Bronchial epithelial cell (primary cell): ENCODE data around the gene CCL27. TPM values are rescaled to one million over a fixed set of nuclear protein-coding genes. Genes with fewer than 3 reads are reported as not detected.
A peak's percentile ranks its signal among the peaks of the same experiment; 100 is the strongest.

Experiments used
- DNase-seq: peaks from one replicate; pipeline ENCODE4 v3.0.0-alpha.2; 2010; ENCODE audit warnings: low read depth
- FAIRE-seq: peaks from 2 replicates; lab custom pipeline; 2011; peaks lifted over from hg19 to GRCh38; lab: Jason Lieb, UNC
- H3K27me3 ChIP-seq: 2 replicates; pipeline ENCODE4 v1.5.1; 2011; ENCODE audit warnings: low read length; ENCODE audit not compliant: control insufficient read depth, insufficient read depth
- H3K36me3 ChIP-seq: 2 replicates; pipeline ENCODE4 v1.5.1; 2011; ENCODE audit warnings: low read length; ENCODE audit not compliant: control insufficient read depth, insufficient read depth
- H3K4me3 ChIP-seq: 2 replicates; pipeline ENCODE4 v1.5.1; 2011; ENCODE audit warnings: mild to moderate bottlenecking, low read depth, low read length, control low read depth
- total RNA-seq: library from RNA; depleted of rRNA; stranded (reverse); fragments of >200 nt; gene quantifications from 2 replicates; pipeline ENCODE4 v1.2.1, GENCODE V29; 2014
- TF ChIP-seq, protein P1 (sequence below): IDR thresholded peaks from 2 replicates; pipeline ENCODE4 v1.5.1; 2011; ENCODE audit warnings: mild to moderate bottlenecking, moderate library complexity, low read length, control low read depth, inconsistent platforms; ENCODE audit not compliant: insufficient read depth, severe bottlenecking

Gene CCL27
- total RNA-seq, 1 donor from 2014 or later = 0.26 TPM

- TF ChIP-seq, protein P1, sequence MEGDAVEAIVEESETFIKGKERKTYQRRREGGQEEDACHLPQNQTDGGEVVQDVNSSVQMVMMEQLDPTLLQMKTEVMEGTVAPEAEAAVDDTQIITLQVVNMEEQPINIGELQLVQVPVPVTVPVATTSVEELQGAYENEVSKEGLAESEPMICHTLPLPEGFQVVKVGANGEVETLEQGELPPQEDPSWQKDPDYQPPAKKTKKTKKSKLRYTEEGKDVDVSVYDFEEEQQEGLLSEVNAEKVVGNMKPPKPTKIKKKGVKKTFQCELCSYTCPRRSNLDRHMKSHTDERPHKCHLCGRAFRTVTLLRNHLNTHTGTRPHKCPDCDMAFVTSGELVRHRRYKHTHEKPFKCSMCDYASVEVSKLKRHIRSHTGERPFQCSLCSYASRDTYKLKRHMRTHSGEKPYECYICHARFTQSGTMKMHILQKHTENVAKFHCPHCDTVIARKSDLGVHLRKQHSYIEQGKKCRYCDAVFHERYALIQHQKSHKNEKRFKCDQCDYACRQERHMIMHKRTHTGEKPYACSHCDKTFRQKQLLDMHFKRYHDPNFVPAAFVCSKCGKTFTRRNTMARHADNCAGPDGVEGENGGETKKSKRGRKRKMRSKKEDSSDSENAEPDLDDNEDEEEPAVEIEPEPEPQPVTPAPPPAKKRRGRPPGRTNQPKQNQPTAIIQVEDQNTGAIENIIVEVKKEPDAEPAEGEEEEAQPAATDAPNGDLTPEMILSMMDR = no peak
- no peaks in the 10 kb centered on the region for H3K36me3 ChIP-seq
- peak overlapping the region; percentile 91 for H3K4me3 ChIP-seq
- no peaks in the 10 kb centered on the region for H3K27me3 ChIP-seq
- DNase-seq (no peak), FAIRE-seq (no peak)
Observed at GRCh38 chr9:34665067-34665380, 2.6 kb upstream of the CCL27 start.

GRCh38 chr9:34664281-34665066 is 2.0 kb upstream of the CCL27 start:
- Histone ChIP-seq H3K4me3 (peak overlapping the region; percentile 91), H3K27me3 (no peaks in the 10 kb centered on the region), H3K36me3 (no peaks in the 10 kb centered on the region)
- peak; percentile 63 for DNase-seq
- TF ChIP-seq, protein P1 = peak; percentile 83
- no peak for FAIRE-seq

GRCh38 chr9:34663303-34663605 is 797 bp upstream of the CCL27 start:
- Histone ChIP-seq H3K27me3 (no peaks in the 10 kb centered on the region), H3K36me3 (no peaks in the 10 kb centered on the region), H3K4me3 (no peak overlapping the region)
- TF ChIP-seq, protein P1 = no peak
- DNase-seq (no peak), FAIRE-seq (no peak)

DNA sequence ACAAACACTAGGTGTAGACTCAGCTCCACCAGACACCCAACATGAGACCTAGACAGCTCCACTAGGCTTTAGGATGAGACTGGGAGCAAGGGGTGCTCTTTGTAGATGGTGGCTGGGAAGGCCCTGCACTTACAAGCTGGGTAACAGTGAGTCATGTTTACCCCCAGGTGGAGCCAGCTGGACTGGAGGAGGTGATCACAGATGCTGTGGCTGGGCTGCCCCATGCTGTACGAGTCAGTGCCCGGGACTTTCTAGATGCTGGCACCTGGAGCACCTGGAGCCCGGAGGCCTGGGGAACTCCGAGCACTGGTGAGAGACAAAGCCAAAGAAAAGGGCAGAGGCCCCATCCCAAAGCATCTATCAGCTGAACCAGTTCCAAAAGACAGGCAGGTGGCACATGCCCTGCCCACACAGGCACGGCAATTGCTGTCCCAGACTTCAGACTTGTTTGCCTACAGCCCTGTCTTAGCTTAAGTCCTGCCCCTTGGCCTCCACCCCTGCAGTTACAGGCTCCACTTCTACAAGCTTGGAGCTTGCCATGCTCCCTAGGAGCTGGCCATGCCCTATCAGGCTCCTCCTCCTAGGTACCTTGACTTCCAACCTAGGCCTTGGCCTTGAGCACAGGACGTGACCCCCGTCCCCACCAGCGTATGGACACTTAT is 2.7 kb downstream of the CCL27 start:
- Histone ChIP-seq H3K27me3 (no peaks in the 10 kb centered on the region), H3K4me3 (no peak overlapping the region), H3K36me3 (no peaks in the 10 kb centered on the region)
- DNase-seq = peak; percentile 78
- no peak for FAIRE-seq
- TF ChIP-seq, protein P1 = no peak

GRCh38 chr9:34658461-34658860 is 4.0 kb downstream of the CCL27 start:
- TF ChIP-seq, protein P1 = no peak
- Histone ChIP-seq H3K27me3 (no peaks in the 10 kb centered on the region), H3K4me3 (no peak overlapping the region), H3K36me3 (no peaks in the 10 kb centered on the region)
- FAIRE-seq (no peak), DNase-seq (no peak)

DNA sequence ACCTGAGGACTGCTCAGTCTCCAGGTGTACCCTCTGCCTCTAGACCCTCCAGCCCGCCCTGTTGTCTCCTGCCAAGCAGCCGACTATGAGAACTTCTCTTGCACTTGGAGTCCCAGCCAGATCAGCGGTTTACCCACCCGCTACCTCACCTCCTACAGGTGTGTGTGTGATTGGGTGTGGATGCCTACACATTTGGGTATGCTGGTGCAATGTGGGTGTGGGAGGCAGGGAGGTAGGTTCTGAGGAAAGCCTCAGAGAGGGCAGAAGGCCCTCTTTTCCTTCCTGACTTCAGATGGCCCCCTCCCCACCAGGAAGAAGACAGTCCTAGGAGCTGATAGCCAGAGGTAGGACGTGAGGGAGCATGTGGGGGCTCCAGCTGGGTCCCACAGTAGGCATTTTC is 5.5 kb downstream of the CCL27 start:
- TF ChIP-seq, protein P1 = no peak
- Histone ChIP-seq H3K27me3 (no peaks in the 10 kb centered on the region), H3K36me3 (no peaks in the 10 kb centered on the region), H3K4me3 (no peak overlapping the region)
- DNase-seq (no peak), FAIRE-seq (peak; percentile 52)
